Cardiac muscle cell (in vitro differentiated cells and primary cell): Measurements from ENCODE around the gene RFNG. TPM values are rescaled to one million over a fixed set of nuclear protein-coding genes. Genes with fewer than 3 reads are reported as not detected.
A peak's percentile ranks its signal among the peaks of the same experiment; 100 is the strongest.

Experiments
- DNase-seq, 2 donors: peaks; one replicate each; pipeline versions ENCODE4 v3.0.0 to v3.0.0-alpha.2; 2010 to 2017; ENCODE audit warnings: low read depth in 1 of 2, low spot score in 1 of 2
- H3K27ac ChIP-seq: fragments of 200-600 bp; sonication (generic); 2 replicates; pipeline ENCODE4 v1.5.1; 2016
- H3K27me3 ChIP-seq: fragments of 200-600 bp; sonication (generic); 2 replicates; pipeline ENCODE4 v1.6.0; 2016; ENCODE audit warnings: control low read depth
- H3K36me3 ChIP-seq: fragments of 200-600 bp; sonication (generic); 2 replicates; pipeline ENCODE4 v1.5.1; 2016; ENCODE audit warnings: control low read depth
- H3K4me1 ChIP-seq: fragments of 200-600 bp; sonication (generic); 2 replicates; pipeline ENCODE4 v1.8.1; 2017; ENCODE audit warnings: low read depth, mild to moderate bottlenecking, mixed run types
- H3K4me3 ChIP-seq: fragments of 200-600 bp; sonication (generic); 2 replicates; pipeline ENCODE4 v1.5.1; 2016; ENCODE audit warnings: mild to moderate bottlenecking
- H3K9me3 ChIP-seq: fragments of 200-600 bp; sonication (generic); 2 replicates; pipeline ENCODE4 v1.5.1; 2017; ENCODE audit warnings: low read depth, mild to moderate bottlenecking, control low read depth
- polyA plus RNA-seq: library from polyadenylated mRNA; unstranded; fragments of >200 nt; fragmentation: Nextera tagmentation; extraction: Ambion mirVana; gene quantifications from 2 replicates; pipeline ENCODE4 v1.2.1, GENCODE V29; 2016
- total RNA-seq: library from RNA; depleted of rRNA; stranded (reverse); fragments of >200 nt; gene quantifications from 2 replicates; pipeline ENCODE4 v1.2.3, GENCODE V29; 2016
- TF ChIP-seq, protein P1 (sequence below): IDR thresholded peaks from 2 replicates; pipeline ENCODE4 v1.5.1; 2012; ENCODE audit warnings: low read depth, mild to moderate bottlenecking, low read length

RFNG gene
- total and polyA plus RNA-seq, 2 experiments from 2014 or later = 94.6 to 98.3 TPM

DNA sequence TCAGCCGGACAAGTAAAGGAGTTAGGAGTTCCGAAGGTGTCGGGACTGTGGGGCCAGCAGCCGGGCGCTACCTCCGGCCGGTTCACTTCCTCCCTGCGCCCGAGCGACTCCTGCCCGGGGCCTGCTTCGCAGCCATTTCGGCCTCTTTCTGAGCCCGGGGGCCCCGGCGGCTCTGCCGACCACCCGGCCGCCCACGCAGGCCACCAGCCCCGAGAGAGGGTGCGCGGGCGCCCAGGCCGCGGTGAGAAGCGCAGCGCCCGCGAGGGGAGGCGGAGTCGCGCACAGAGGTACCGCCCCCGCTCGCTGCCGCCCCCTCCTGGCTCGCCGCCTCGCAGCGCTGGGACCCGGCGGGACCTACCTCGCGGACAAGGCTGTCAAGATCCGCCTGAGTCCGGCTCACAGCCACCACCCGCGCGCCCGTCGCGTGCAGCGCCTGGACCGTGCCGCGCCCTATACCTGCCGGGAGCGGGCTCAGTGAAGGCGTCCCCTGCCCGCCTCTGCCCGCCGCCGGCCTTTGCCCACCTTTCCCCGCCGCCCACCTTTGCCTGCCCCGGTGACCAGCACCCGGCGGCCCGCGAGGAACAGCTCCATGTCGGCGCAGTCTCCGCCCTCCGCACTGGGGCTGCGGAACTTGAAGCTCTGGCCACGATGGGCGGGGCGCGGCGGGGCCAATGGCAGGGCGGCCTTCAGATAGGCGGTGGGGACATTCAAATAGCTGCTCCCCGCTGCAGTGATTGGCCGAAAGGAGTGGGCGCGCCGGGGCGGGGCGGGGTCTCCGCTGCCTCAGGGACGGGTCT, 14.3 kb downstream of the RFNG start, which contains the start of gene DCXR:
Gene DCXR (minus strand): TSS at position 606 of the 797 bp plus-strand sequence. CDS start 15 bp downstream, at position 591.
- Histone ChIP-seq H3K4me3 (peak within 1 kb of the TSS; percentile 58), H3K27ac (peak within 1 kb of the TSS; percentile 82), H3K36me3 (no peaks in the 10 kb centered on the region), H3K27me3 (no peaks in the 10 kb centered on the region), H3K9me3 (no peaks in the 10 kb centered on the region), H3K4me1 (peaks cover 8% of the 10 kb centered on the region)
- TF ChIP-seq, protein P1, sequence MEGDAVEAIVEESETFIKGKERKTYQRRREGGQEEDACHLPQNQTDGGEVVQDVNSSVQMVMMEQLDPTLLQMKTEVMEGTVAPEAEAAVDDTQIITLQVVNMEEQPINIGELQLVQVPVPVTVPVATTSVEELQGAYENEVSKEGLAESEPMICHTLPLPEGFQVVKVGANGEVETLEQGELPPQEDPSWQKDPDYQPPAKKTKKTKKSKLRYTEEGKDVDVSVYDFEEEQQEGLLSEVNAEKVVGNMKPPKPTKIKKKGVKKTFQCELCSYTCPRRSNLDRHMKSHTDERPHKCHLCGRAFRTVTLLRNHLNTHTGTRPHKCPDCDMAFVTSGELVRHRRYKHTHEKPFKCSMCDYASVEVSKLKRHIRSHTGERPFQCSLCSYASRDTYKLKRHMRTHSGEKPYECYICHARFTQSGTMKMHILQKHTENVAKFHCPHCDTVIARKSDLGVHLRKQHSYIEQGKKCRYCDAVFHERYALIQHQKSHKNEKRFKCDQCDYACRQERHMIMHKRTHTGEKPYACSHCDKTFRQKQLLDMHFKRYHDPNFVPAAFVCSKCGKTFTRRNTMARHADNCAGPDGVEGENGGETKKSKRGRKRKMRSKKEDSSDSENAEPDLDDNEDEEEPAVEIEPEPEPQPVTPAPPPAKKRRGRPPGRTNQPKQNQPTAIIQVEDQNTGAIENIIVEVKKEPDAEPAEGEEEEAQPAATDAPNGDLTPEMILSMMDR = peak; percentile 65
- DNase-seq = peak; percentile 98 to 99

GRCh38 chr17:82036634-82037091, 14.9 kb downstream of the RFNG start:
- peaks cover 8% of the 10 kb centered on the region for H3K4me1 ChIP-seq
- H3K27ac ChIP-seq = peak overlapping the region; percentile 82

DNA sequence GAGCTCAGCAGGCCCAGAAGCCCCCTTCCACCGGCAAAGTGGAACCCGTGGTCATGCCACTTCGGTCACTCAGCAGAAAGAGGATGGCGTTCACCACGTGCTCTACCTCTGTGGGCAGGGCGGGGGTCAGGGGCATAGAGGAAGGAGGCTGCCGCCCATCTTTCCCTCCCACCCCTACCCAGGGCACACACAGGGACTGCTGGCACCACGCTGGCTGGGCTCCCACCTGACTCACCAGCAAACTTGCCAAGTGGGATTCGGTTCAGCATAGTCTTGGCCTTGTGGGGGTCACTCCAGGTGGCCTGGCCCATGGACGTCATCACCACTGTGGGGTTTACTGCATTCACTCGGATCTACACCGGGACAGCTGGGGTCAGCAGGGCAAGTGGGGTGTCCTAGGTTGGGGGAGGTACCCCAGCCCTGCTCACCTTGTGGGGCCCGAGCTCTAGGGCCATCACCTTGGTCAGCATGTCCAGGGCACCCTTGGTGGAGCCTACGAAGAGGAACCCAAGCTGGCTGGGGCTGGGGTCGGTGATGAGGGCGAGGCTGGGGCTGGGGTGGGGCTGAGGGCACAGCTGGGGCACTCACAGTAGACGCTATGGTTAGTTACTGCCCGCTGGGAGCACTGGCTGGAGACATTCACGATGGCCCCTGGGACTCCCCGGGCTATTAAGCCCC, 15.5 kb downstream of the RFNG start:
- Histone ChIP-seq H3K27me3 (no peaks in the 10 kb centered on the region), H3K27ac (no peak overlapping the region), H3K9me3 (no peaks in the 10 kb centered on the region), H3K4me3 (peak overlapping the region; percentile 58), H3K4me1 (peaks cover 8% of the 10 kb centered on the region), H3K36me3 (no peaks in the 10 kb centered on the region)
- TF ChIP-seq, protein P1 = no peak
- DNase-seq = no peak

More at GRCh38 chr17:82036634-82037091, 14.9 kb downstream of the RFNG start:
- TF ChIP-seq, protein P1 = no peak
- no peaks in the 10 kb centered on the region for H3K9me3 ChIP-seq
- no peak for DNase-seq
- H3K27me3 ChIP-seq = no peaks in the 10 kb centered on the region
- H3K36me3 ChIP-seq = no peaks in the 10 kb centered on the region
- H3K4me3 ChIP-seq = peak overlapping the region; percentile 58

DNA sequence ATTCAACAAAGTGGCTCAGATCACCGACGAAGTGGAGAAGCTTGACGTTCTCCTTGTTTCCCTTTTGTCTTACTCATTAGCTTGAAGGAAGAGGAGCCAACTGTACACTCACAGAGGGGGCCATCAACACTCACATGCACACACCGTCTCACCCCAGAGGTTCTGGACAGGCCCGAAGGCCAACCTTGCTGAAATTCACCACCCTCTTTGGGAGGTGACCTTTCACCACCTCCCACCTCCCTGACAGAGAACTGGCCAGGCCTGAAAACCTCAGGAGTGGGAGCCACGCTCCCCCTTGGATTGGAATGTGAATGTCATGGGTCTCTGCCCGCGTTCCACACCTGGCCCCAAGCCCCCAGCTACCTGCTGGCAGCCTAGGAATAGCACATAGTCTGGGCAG, 16.1 kb downstream of the RFNG start:
- TF ChIP-seq, protein P1 = no peak
- no peaks in the 10 kb centered on the region for H3K36me3 ChIP-seq
- H3K27me3 ChIP-seq = no peaks in the 10 kb centered on the region
- no peak overlapping the region for H3K27ac ChIP-seq
- no peak for DNase-seq
- H3K4me1 ChIP-seq = peaks cover 8% of the 10 kb centered on the region
- H3K9me3 ChIP-seq = no peaks in the 10 kb centered on the region
- H3K4me3 ChIP-seq = no peak overlapping the region

DNA sequence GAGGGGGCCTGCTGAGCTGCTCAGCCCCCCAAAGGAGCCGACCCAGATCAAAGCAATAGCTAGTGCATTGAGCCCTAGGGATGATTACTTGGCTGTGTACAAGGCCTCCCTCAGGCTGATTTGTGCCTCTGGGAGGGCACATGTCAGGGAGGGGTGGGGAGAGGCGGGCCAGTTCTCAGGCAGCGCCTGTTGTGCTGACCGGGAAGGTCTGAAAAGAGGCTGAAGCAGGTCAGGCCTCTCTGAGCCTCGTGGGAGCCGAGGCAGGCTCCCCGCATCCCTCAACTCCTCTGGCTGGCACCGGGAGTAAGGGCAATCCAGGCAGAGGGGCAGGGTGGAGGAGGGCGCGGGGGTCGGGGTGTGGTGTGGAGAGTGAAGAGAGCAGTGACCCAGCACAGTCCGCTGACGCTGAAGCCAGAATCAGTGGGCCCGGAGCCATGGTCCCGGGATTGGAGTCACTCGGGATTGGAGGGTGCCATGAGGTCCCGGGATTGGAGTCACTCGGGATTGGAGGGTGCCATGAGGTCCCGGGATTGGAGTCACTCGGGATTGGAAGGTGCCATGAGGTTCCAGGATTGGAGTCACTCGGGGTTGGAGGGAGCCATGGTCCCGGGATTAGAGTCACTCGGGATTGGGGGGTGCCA, 17.1 kb downstream of the RFNG start:
- no peak overlapping the region for H3K27ac ChIP-seq

More for the DNA sequence above, 17.1 kb downstream of the RFNG start:
- no peaks in the 10 kb centered on the region for H3K27me3 ChIP-seq
- DNase-seq = no peak
- TF ChIP-seq, protein P1 = no peak
- no peak overlapping the region for H3K4me3 ChIP-seq
- H3K4me1 ChIP-seq = peaks cover 8% of the 10 kb centered on the region
- no peaks in the 10 kb centered on the region for H3K9me3 ChIP-seq
- H3K36me3 ChIP-seq = no peaks in the 10 kb centered on the region
